MCF 10A (cell line): Measurements from ENCODE around the gene PUS3. TPM values are rescaled to one million over a fixed set of nuclear protein-coding genes. Genes with fewer than 3 reads are reported as not detected.
"Not testable (repeated sequence)": the region's sequence is repeated elsewhere in the genome, so short reads cannot be mapped to it uniquely, and the experiment has no call there.

Experiments used
- BruUV-seq: library from RNA; stranded (reverse); fragments of 400-500 nt; replicated peaks from 2 replicates; lab custom pipeline; 2021; lab: Mats Ljungman, UMichigan
- CTCF ChIA-PET: fragments of 300-600 bp; sonication (Branson Sonifier 250); formaldehyde crosslinking; extraction: SDS; loops from one replicate; lab custom pipeline; 2021; ENCODE audit warnings: antibody characterized with exemption, inconsistent platforms; lab: Yijun Ruan, JAX
- POLR2A ChIA-PET: fragments of 300-600, 350-650 bp; sonication (Branson Sonifier 250); formaldehyde crosslinking; extraction: SDS; loops from one replicate; lab custom pipeline; 2020; ENCODE audit warnings: antibody characterized with exemption, inconsistent platforms; lab: Yijun Ruan, JAX
- DNase-seq: peaks from one replicate; pipeline ENCODE4 v3.0.0-alpha.2; 2018; ENCODE audit not compliant: unreplicated experiment
- H3K27ac Mint-ChIP-seq: one replicate; pipeline ENCODE4 v1.8.0; 2022; ENCODE audit warnings: mild to moderate bottlenecking, low read depth, mixed read lengths; ENCODE audit not compliant: unreplicated experiment
- H3K27me3 Mint-ChIP-seq: one replicate; pipeline ENCODE4 v1.8.0; 2022; ENCODE audit warnings: mixed read lengths; ENCODE audit not compliant: insufficient read depth, unreplicated experiment
- H3K36me3 Mint-ChIP-seq: one replicate; pipeline ENCODE4 v1.8.0; 2022; ENCODE audit warnings: mild to moderate bottlenecking, moderate library complexity, mixed read lengths; ENCODE audit not compliant: insufficient read depth, unreplicated experiment
- H3K4me1 Mint-ChIP-seq: one replicate; pipeline ENCODE4 v1.8.0; 2022; ENCODE audit warnings: mixed read lengths; ENCODE audit not compliant: insufficient read depth, unreplicated experiment
- H3K4me3 Mint-ChIP-seq: one replicate; pipeline ENCODE4 v1.8.0; 2022; ENCODE audit warnings: mild to moderate bottlenecking, moderate library complexity, mixed read lengths; ENCODE audit not compliant: unreplicated experiment
- H3K9me3 Mint-ChIP-seq: one replicate; pipeline ENCODE4 v1.8.0; 2022; ENCODE audit warnings: mixed read lengths; ENCODE audit not compliant: unreplicated experiment
- CTCF ChIP-seq: fragments of 200-600 bp; IDR thresholded peaks from one replicate; pipeline ENCODE4 v1.8.0; 2022; ENCODE audit warnings: antibody characterized with exemption, mild to moderate bottlenecking; ENCODE audit not compliant: unreplicated experiment
- intact Hi-C: fragments of 100-400 bp; cut with micrococcal nuclease; formaldehyde crosslinking; loops from 2 replicates; pipeline ENCODE4 v1.14.1; 2022
- total RNA-seq: library from RNA; stranded (reverse); gene quantifications from 2 replicates; pipeline ENCODE4 v1.2.3, GENCODE V29; 2022

The PUS3 gene
- total RNA-seq, 1 experiment from 2014 or later: 16.5 TPM

- ChIA-PET POLR2A (no interaction called here), CTCF (no interaction called here)
- DNase-seq: no peak
- no peaks in the 10 kb centered on the region for H3K9me3 Mint-ChIP-seq
- BruUV-seq: no TSS peak
- no peak overlapping the region for H3K27ac Mint-ChIP-seq
- H3K4me3 Mint-ChIP-seq: no peak overlapping the region
- no peaks in the 10 kb centered on the region for H3K27me3 Mint-ChIP-seq
- no peaks in the 10 kb centered on the region for H3K4me1 Mint-ChIP-seq
- no peaks in the 10 kb centered on the region for H3K36me3 Mint-ChIP-seq
- intact Hi-C loops: loop anchor here (5.0 kb wide), 1 partner anchor 305 kb away; the partner anchor contains the start of gene EI24
- no peak for TF ChIP-seq CTCF
Observed at GRCh38 chr11:125872138-125872491, 30.9 kb downstream of the PUS3 start.

- ChIA-PET POLR2A (interaction anchor here (1.0 kb wide), 1 partner anchor 16 kb away, joined by 3 read pairs; the partner anchor contains the start of gene HYLS1), CTCF (interaction anchor here (0.6 to 0.7 kb wide), 2 partner anchors 221 to 1809 kb away, joined by 3 to 5 read pairs; no protein-coding TSS in a partner anchor)
- peak; percentile 46 for DNase-seq
- Mint-ChIP-seq H3K4me1 (no peaks in the 10 kb centered on the region), H3K4me3 (no peak overlapping the region), H3K27me3 (no peaks in the 10 kb centered on the region), H3K9me3 (no peaks in the 10 kb centered on the region), H3K36me3 (no peaks in the 10 kb centered on the region), H3K27ac (no peak overlapping the region)
- intact Hi-C loops: loop anchor here (5.0 kb wide), 1 partner anchor 304 kb away; the partner anchor contains the start of gene EI24
- TF ChIP-seq CTCF: peak; percentile 29
- BruUV-seq: no TSS peak
Observed at GRCh38 chr11:125871391-125872137, 31.4 kb downstream of the PUS3 start.

GRCh38 chr11:125869521-125869920, 33.5 kb downstream of the PUS3 start:
- no peak for TF ChIP-seq CTCF
- Mint-ChIP-seq H3K27me3 (no peaks in the 10 kb centered on the region), H3K4me3 (no peak overlapping the region), H3K36me3 (no peaks in the 10 kb centered on the region), H3K9me3 (no peaks in the 10 kb centered on the region), H3K27ac (no peak overlapping the region), H3K4me1 (no peaks in the 10 kb centered on the region)
- BruUV-seq: no TSS peak
- CTCF ChIA-PET: interaction anchor here (1.6 kb wide), 1 partner anchor 145 kb away, joined by 3 read pairs; no protein-coding TSS in a partner anchor
- intact Hi-C loops: no loop called here
- DNase-seq: no peak
- POLR2A ChIA-PET: no interaction called here

- H3K27me3 Mint-ChIP-seq, intact Hi-C loops, H3K27ac Mint-ChIP-seq, DNase-seq, H3K36me3 Mint-ChIP-seq, H3K4me1 Mint-ChIP-seq, H3K9me3 Mint-ChIP-seq, H3K4me3 Mint-ChIP-seq, POLR2A ChIA-PET, BruUV-seq, CTCF ChIA-PET: not testable (repeated sequence)
Observed at GRCh38 chr11:125865354-125865753, 37.7 kb downstream of the PUS3 start.

GRCh38 chr11:125862786-125863185, 40.2 kb downstream of the PUS3 start:
- H3K9me3 Mint-ChIP-seq, H3K4me1 Mint-ChIP-seq, H3K27me3 Mint-ChIP-seq, POLR2A ChIA-PET, DNase-seq, CTCF ChIA-PET, H3K4me3 Mint-ChIP-seq, intact Hi-C loops, H3K36me3 Mint-ChIP-seq, BruUV-seq, H3K27ac Mint-ChIP-seq: not testable (repeated sequence)

GRCh38 chr11:125857670-125858069, 45.3 kb downstream of the PUS3 start:
- H3K4me1 Mint-ChIP-seq, POLR2A ChIA-PET, H3K36me3 Mint-ChIP-seq, intact Hi-C loops, H3K4me3 Mint-ChIP-seq, H3K27me3 Mint-ChIP-seq, BruUV-seq, H3K27ac Mint-ChIP-seq, DNase-seq: not testable (repeated sequence)
- CTCF ChIA-PET: interaction anchor here (0.6 kb wide), 1 partner anchor 1214 kb away, joined by 3 read pairs; no protein-coding TSS in a partner anchor
- peaks cover 13% of the 10 kb centered on the region for H3K9me3 Mint-ChIP-seq
